GM10266 (cell line): Measurements from ENCODE around the gene ABI3.

Experiments used
- DNase-seq: peaks from one replicate; pipeline ENCODE4 v3.0.0; 2012; ENCODE audit errors: extremely low spot score
- TF ChIP-seq, protein P1 (sequence below): IDR thresholded peaks from 2 replicates; pipeline ENCODE4 v1.5.1; 2012; ENCODE audit warnings: mild to moderate bottlenecking, low read depth; ENCODE audit not compliant: control insufficient read depth, insufficient read depth; ENCODE audit errors: missing control alignments

The ABI3 gene

DNA sequence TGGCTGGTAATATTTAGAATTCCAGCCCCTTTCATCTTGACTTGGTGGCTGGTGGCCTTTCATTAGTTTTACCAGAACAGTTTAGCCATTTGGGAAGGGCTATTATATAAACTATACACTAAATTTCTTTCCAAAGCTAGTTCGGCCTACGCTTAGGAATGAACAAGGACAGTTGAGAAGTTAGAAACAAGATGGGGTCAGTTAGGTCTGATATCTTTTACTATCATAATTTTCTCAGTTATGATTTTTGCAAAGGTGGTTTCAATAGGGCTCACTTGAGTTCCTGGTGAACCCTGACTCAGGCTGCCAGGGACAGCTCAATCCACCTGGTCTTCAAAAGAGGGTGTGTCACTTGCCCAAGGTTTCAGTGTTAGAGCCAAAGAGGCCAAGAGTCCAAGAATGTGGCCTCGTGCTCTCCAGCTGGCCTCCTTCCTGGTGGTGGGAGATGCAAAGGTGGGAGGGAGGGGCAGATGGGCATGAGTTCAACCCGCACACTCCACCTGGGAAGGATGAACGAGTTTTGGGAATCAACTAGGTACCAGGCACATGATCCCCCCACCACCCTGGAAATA, 24.1 kb downstream of the ABI3 start:
- TF ChIP-seq, protein P1, sequence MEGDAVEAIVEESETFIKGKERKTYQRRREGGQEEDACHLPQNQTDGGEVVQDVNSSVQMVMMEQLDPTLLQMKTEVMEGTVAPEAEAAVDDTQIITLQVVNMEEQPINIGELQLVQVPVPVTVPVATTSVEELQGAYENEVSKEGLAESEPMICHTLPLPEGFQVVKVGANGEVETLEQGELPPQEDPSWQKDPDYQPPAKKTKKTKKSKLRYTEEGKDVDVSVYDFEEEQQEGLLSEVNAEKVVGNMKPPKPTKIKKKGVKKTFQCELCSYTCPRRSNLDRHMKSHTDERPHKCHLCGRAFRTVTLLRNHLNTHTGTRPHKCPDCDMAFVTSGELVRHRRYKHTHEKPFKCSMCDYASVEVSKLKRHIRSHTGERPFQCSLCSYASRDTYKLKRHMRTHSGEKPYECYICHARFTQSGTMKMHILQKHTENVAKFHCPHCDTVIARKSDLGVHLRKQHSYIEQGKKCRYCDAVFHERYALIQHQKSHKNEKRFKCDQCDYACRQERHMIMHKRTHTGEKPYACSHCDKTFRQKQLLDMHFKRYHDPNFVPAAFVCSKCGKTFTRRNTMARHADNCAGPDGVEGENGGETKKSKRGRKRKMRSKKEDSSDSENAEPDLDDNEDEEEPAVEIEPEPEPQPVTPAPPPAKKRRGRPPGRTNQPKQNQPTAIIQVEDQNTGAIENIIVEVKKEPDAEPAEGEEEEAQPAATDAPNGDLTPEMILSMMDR, result no peak
- no peak for DNase-seq

DNA sequence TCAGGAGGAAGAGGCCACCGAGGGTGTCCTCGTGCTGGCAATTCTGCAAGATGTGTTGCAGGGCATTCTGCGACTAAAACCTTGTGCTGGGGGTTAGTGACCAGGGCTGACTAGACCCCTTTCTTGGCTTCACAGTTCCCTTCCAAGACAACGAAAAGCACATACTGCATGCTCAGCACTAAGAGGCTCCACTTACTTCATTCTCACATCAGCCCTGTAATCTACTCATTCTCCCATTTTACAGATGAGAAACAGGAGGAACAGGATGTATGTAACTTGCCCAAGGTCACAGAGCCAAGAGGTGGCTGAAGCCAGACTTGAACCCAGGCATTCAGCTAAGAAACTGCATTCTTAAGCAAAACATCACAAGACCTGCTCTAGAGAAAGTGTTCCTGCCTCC, 25.4 kb downstream of the ABI3 start:
- TF ChIP-seq, protein P1, result no peak
- DNase-seq, result no peak

DNA sequence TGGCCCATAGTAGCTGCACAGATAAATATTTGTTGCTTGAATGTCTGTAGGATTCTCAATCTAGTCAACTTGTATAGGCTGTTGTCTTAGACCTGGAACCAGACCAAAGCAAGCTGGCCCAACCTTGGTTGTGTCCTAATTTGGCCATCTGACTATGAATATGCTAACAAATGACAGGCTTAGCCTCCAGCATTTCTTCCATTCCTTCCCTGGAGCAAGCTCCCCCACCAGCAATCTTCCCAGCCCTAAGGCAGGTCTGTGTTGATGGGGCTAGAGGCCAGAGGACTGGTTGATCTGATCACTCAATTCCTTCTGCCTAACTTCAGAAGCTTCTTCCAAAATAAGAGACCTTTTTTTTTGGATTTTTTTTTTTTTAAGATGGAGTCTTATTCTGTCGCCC, 29.5 kb downstream of the ABI3 start:
- DNase-seq, result no peak
- TF ChIP-seq, protein P1, result no peak

DNA sequence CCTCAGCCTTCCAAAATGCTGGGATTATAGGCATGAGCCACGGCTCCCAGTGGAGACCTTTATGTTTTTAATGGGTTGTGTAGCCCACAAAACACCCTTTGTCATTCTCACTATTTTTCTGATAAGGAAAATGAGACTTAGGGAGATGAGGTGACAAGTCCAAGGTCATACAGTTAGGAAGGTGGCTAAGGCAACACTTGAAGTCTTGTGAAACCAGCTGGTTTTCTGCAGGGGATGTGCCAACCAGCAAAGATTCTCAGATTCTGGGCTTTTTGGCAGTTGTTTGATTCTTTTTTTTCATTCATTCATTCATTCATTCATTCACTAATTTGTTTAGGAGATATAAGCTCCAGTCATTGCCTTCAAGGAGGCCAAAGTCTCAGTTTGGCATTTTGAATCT, 30.1 kb downstream of the ABI3 start:
- TF ChIP-seq, protein P1, result no peak
- no peak for DNase-seq

DNA sequence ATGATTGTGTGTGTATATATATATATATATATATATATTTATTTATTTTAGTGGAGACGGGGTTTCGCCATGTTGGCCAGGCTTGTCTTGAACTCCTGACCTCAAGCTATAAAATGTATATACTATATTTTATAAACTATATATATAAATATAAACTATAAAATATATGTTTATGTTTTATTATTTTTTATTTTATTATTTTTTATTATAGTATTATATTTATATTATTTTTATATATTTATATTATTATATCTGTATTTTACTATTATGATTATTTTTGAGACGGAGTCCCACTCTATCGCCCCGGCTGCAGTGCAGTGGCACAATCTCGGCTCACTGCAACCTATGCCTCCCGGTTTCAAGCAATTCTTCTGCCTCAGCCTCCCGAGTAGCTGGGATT, 30.5 kb downstream of the ABI3 start:
- TF ChIP-seq, protein P1, result no peak
- no peak for DNase-seq

DNA sequence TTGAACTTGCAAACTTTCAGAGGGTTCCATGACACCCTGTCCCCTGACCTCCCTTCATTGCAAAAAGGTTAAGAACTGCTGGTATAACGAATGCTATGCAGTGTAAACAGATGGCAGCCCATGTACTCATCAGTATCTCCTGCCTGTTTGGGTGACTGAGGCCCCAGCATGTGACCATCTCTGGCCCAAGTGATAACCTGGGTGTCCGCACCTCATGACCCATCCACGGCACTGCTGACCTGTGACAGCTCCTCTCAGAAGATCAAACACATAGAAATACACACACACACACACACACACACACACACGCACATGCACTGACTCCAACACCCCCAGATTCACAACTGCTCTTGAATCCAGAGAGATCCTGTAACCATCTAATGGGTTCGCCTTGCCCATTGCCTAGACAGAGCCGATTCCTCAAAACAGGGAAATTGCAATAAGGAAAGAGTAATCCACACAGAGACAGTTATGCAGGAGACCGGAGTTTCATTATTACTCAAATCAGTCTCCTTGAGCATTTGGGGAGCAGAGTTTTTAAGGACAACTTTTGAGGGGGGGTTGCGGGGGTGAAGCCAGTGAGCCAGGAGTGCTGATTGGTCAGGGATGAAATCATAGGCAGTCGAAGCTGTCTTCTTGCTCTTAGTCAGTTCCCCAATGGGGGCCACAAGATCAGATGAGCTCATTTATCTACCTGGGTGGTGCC, 31.3 kb downstream of the ABI3 start:
- TF ChIP-seq, protein P1, result no peak
- DNase-seq, result no peak

DNA sequence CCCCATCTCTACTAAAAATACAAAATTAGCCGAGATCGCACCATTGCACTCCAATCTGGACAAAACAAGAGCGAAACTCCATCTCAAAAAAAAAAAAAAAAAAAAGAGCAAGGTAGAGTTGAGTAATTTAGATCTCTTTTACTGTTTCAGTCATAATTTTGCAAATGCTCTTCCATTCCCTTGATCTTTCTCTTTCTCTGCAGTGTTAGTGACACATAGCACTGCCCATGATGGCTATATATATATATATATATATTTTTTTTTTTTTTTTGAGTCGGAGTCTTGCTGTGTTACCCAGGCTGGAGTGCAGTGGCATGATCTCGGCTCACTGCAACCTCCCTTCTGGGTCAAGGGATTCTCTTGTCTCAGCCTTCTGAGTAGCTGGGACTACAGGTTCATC, 32.3 kb downstream of the ABI3 start:
- no peak for DNase-seq
- TF ChIP-seq, protein P1, result no peak
